Stomach (tissue), 9 donors: Measurements from ENCODE around the gene TSPAN33. TPM values are rescaled to one million over a fixed set of nuclear protein-coding genes. Genes with fewer than 3 reads are reported as not detected.

Experiments
- DNase-seq, 2 donors: peaks; one replicate each; pipeline versions ENCODE4 v3.0.0 to v3.0.0-alpha.2; 2013 to 2019
- H3K27ac ChIP-seq, 5 donors: fragments of 200-600 bp in 4 of 5; sonication (generic) in 4 of 5; one replicate each; pipeline ENCODE4 v1.5.1; 2013 to 2019; ENCODE audit warnings: mild to moderate bottlenecking in 1 of 5, moderate library complexity in 1 of 5
- H3K27me3 ChIP-seq, 3 donors: fragments of 200-600 bp; sonication (generic); one replicate each; pipeline ENCODE4 v1.5.1; 2017 to 2019; ENCODE audit warnings: mixed run types in 1 of 3
- H3K36me3 ChIP-seq, 4 donors: fragments of 200-600 bp; sonication (generic); 1 replicate in 3 of 4; 2 replicates in 1 of 4; pipeline ENCODE4 v1.5.1; 2016 to 2019
- H3K4me1 ChIP-seq, 4 donors: fragments of 200-600 bp; sonication (generic); one replicate each; pipeline ENCODE4 v1.5.1; 2016 to 2019
- H3K4me3 ChIP-seq, 4 donors: fragments of 200-600 bp; sonication (generic) in 3 of 4; one replicate each; pipeline ENCODE4 v1.5.1; 2016 to 2019; ENCODE audit warnings: mild to moderate bottlenecking in 1 of 4
- H3K9me3 ChIP-seq, 4 donors: fragments of 200-600 bp; sonication (generic); one replicate each; pipeline ENCODE4 v1.5.1; 2016 to 2019
- EP300 ChIP-seq: sonication (generic); formaldehyde crosslinking; IDR thresholded peaks from one replicate; pipeline ENCODE4 v1.6.1; 2017; ENCODE audit warnings: antibody characterized with exemption
- POLR2A ChIP-seq, 4 donors: fragments of 450-650 bp; IDR thresholded peaks; one replicate each; pipeline ENCODE4 v1.6.1; 2016; ENCODE audit warnings: antibody characterized with exemption in 4 of 4, control low read depth in 2 of 4, mild to moderate bottlenecking in 1 of 4, moderate library complexity in 1 of 4
- POLR2AphosphoS5 ChIP-seq, 3 donors: sonication (generic); formaldehyde crosslinking; IDR thresholded peaks; one replicate each; pipeline ENCODE4 v1.6.1; 2016; ENCODE audit warnings: antibody characterized with exemption in 3 of 3
- WGBS, 5 donors: extraction: QIAGEN DNeasy Blood & Tissue Kit in 3 of 5; methylation state at CpG; one replicate each; pipeline versions ENCODE4 v1.1.5 to v1.1.7; 2013 to 2018; 5-methylcytosine and 5-hydroxymethylcytosine counted together
- intact Hi-C: fragments of 100-400 bp; cut with DNase I; formaldehyde crosslinking; loops from one replicate; pipeline ENCODE4 v1.15.1; 2023; ENCODE audit warnings: low total_unique reads
- polyA plus RNA-seq, 3 donors: library from polyadenylated mRNA; stranded (reverse); fragments of 200-250 nt; gene quantifications; one replicate each; pipeline ENCODE4 v1.2.3, GENCODE V29; 2013
- total RNA-seq, 5 donors: library from RNA; depleted of rRNA; stranded (reverse); fragments of >200 nt; gene quantifications; one replicate each; pipeline versions ENCODE4 v1.1.0 to v1.2.3, GENCODE V29; 2014 to 2016
- TF ChIP-seq, protein P1 (sequence below), 7 experiments: fragments of 450-650 bp in 4 of 7; fragments of 200-600 bp in 3 of 7; sonication (generic) in 3 of 7; IDR thresholded peaks; one replicate each; pipeline ENCODE4 v1.5.1; 2016 to 2019; ENCODE audit warnings: antibody characterized with exemption in 7 of 7, control low read depth in 2 of 7, mild to moderate bottlenecking in 1 of 7
- donor health status: healthy with polysubstance abuse.
- donor health status: Bipolar disorder and iron deficiency.
- donor health status: healthy.

The TSPAN33 gene
- total and polyA plus RNA-seq, 8 donors: 1.8 to 20.9 (median 8.5) TPM

DNA sequence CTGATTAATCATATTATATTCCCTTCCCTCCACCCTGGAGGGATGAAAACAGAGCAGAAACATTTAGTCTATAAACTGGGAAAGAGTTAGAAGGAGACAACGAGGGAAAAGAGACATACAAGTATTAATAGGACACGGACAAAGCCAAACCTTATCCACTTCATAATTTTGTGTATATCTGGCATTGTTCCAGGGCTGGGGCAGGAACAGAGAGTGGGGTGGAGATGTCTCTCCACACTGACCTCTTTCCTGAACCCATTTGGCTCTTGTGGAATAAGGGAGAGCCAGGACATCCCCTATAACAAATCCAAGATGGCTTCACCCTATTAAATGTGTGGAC is 43.7 kb upstream of the TSPAN33 start:
- intact Hi-C loops: no loop called here
- TF ChIP-seq POLR2A (IDR thresholded peaks at IDR 0.05): no peak
- TF ChIP-seq POLR2AphosphoS5 (IDR thresholded peaks at IDR 0.05): no peak
- no peak for TF ChIP-seq EP300
- TF ChIP-seq, protein P1, sequence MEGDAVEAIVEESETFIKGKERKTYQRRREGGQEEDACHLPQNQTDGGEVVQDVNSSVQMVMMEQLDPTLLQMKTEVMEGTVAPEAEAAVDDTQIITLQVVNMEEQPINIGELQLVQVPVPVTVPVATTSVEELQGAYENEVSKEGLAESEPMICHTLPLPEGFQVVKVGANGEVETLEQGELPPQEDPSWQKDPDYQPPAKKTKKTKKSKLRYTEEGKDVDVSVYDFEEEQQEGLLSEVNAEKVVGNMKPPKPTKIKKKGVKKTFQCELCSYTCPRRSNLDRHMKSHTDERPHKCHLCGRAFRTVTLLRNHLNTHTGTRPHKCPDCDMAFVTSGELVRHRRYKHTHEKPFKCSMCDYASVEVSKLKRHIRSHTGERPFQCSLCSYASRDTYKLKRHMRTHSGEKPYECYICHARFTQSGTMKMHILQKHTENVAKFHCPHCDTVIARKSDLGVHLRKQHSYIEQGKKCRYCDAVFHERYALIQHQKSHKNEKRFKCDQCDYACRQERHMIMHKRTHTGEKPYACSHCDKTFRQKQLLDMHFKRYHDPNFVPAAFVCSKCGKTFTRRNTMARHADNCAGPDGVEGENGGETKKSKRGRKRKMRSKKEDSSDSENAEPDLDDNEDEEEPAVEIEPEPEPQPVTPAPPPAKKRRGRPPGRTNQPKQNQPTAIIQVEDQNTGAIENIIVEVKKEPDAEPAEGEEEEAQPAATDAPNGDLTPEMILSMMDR (IDR thresholded peaks at IDR 0.05): no peak

GRCh38 chr7:129101746-129102145 is 42.8 kb upstream of the TSPAN33 start:
- intact Hi-C loops: no loop called here
- no peak overlapping the region for H3K27ac ChIP-seq
- H3K4me1 ChIP-seq: peaks cover 0 to 9% (median 7%) of the 10 kb centered on the region in 4 donors
- H3K9me3 ChIP-seq: no peaks in the 10 kb centered on the region
- H3K36me3 ChIP-seq: no peaks in the 10 kb centered on the region
- TF ChIP-seq EP300: no peak
- TF ChIP-seq POLR2AphosphoS5 (IDR thresholded peaks at IDR 0.05): no peak
- TF ChIP-seq POLR2A (IDR thresholded peaks at IDR 0.05): no peak
- TF ChIP-seq, protein P1 (IDR thresholded peaks at IDR 0.05): no peak
- H3K4me3 ChIP-seq: no peak overlapping the region
- no peaks in the 10 kb centered on the region for H3K27me3 ChIP-seq
- peak in 1 of 2 donors; percentile 12 for DNase-seq
- 77 to 94% (median 86%) methylated on average over 6 of the region's 6 CpGs for WGBS, 5 donors

More for the DNA sequence above, 43.7 kb upstream of the TSPAN33 start:
- H3K27me3 ChIP-seq: no peaks in the 10 kb centered on the region
- peaks cover 0 to 9% (median 7%) of the 10 kb centered on the region in 4 donors for H3K4me1 ChIP-seq
- H3K9me3 ChIP-seq: no peaks in the 10 kb centered on the region
- no peak overlapping the region for H3K4me3 ChIP-seq
- H3K36me3 ChIP-seq: no peaks in the 10 kb centered on the region
- H3K27ac ChIP-seq: no peak overlapping the region
- 17 to 46% (median 39%) methylated on average over 2 of the region's 2 CpGs for WGBS, 5 donors
- no peak for DNase-seq

DNA sequence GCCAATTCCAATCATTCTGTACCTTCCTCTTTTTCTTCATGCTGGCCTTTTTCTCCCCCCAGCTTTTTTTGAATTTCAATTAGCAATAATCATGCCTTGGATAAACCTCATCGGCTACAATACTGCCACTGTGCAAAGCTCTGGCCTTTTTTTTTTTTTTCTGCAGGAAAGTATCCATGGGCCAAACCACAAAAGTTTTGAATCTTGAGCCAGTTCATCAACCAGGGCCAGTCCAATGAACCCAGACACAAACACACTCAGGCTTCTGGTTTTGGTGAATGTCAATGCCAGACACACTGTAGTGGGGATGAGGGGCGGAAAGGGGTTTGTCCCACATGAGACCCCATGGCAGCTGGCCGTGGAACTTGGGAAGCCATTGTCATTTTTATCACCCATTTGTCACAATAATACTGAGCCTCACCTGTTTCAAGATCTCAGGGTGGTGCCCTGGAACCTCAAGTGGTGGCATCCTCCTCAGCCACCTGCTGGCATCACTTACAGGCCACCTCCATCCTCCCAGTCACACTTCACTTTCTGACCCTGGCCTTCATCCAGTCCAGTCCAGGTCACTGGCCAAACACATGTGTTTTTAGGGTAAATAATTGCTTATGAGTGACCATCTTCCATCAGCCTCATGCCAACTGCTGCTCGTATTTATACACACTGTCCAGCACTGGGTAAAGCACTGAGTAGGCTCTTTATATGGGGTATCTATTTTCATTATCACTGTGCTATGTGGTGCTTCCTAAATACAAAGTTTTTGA is 40.8 kb upstream of the TSPAN33 start:
- no peak for DNase-seq
- WGBS, 5 donors: 76 to 87% (median 81%) methylated on average over 4 of the region's 4 CpGs
- peaks cover 0 to 9% (median 7%) of the 10 kb centered on the region in 4 donors for H3K4me1 ChIP-seq
- intact Hi-C loops: no loop called here
- no peaks in the 10 kb centered on the region for H3K9me3 ChIP-seq
- H3K27ac ChIP-seq: no peak overlapping the region
- H3K36me3 ChIP-seq: no peaks in the 10 kb centered on the region
- H3K27me3 ChIP-seq: no peaks in the 10 kb centered on the region
- TF ChIP-seq POLR2A (IDR thresholded peaks at IDR 0.05): no peak
- no peak for TF ChIP-seq EP300
- TF ChIP-seq POLR2AphosphoS5 (IDR thresholded peaks at IDR 0.05): no peak
- TF ChIP-seq, protein P1 (IDR thresholded peaks at IDR 0.05): no peak
- H3K4me3 ChIP-seq: no peak overlapping the region

DNA sequence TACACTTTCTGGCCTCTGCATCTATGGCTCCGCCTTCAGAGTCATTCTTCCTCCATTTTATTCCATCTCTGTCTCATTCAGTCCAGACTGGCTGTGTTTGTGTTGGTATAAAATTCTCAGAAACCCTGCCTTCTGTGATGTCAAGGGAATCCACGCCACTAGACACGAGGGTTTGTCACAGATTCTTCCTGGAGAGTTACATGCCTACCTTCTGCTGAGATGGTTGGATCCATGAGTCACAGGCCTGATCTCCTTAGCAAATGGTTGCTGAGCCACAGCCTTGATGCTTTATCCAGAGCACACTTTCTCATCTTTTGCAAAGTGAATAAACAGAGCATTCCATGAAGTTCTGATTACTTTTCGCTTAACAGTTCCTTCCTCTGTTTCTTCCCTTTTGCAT is 35.9 kb upstream of the TSPAN33 start:
- Histone ChIP-seq H3K36me3 (no peaks in the 10 kb centered on the region), H3K27ac (no peak overlapping the region), H3K9me3 (no peaks in the 10 kb centered on the region), H3K4me3 (no peak overlapping the region), H3K27me3 (no peaks in the 10 kb centered on the region), H3K4me1 (no peaks in the 10 kb centered on the region)
- 76 to 92% (median 90%) methylated on average over 4 of the region's 4 CpGs for WGBS, 5 donors
- no peak for TF ChIP-seq POLR2A (IDR thresholded peaks at IDR 0.05)
- no peak for TF ChIP-seq POLR2AphosphoS5 (IDR thresholded peaks at IDR 0.05)
- no peak for TF ChIP-seq EP300
- TF ChIP-seq, protein P1 (IDR thresholded peaks at IDR 0.05): no peak
- no peak for DNase-seq
- intact Hi-C loops: no loop called here
